GM10266 (cell line): ENCODE measurements around the gene ZDHHC19.

Experiments used
- DNase-seq: peaks from one replicate; pipeline ENCODE4 v3.0.0; 2012; ENCODE audit errors: extremely low spot score
- TF ChIP-seq, protein P1 (sequence below): IDR thresholded peaks from 2 replicates; pipeline ENCODE4 v1.5.1; 2012; ENCODE audit warnings: mild to moderate bottlenecking, low read depth; ENCODE audit not compliant: control insufficient read depth, insufficient read depth; ENCODE audit errors: missing control alignments

Gene ZDHHC19

GRCh38 chr3:196180346-196180745, 30.9 kb downstream of the ZDHHC19 start:
- TF ChIP-seq, protein P1, sequence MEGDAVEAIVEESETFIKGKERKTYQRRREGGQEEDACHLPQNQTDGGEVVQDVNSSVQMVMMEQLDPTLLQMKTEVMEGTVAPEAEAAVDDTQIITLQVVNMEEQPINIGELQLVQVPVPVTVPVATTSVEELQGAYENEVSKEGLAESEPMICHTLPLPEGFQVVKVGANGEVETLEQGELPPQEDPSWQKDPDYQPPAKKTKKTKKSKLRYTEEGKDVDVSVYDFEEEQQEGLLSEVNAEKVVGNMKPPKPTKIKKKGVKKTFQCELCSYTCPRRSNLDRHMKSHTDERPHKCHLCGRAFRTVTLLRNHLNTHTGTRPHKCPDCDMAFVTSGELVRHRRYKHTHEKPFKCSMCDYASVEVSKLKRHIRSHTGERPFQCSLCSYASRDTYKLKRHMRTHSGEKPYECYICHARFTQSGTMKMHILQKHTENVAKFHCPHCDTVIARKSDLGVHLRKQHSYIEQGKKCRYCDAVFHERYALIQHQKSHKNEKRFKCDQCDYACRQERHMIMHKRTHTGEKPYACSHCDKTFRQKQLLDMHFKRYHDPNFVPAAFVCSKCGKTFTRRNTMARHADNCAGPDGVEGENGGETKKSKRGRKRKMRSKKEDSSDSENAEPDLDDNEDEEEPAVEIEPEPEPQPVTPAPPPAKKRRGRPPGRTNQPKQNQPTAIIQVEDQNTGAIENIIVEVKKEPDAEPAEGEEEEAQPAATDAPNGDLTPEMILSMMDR: no peak
- no peak for DNase-seq

GRCh38 chr3:196179380-196180308, 31.6 kb downstream of the ZDHHC19 start:
- TF ChIP-seq, protein P1: peak; percentile 69
- peak; percentile 90 for DNase-seq

DNA sequence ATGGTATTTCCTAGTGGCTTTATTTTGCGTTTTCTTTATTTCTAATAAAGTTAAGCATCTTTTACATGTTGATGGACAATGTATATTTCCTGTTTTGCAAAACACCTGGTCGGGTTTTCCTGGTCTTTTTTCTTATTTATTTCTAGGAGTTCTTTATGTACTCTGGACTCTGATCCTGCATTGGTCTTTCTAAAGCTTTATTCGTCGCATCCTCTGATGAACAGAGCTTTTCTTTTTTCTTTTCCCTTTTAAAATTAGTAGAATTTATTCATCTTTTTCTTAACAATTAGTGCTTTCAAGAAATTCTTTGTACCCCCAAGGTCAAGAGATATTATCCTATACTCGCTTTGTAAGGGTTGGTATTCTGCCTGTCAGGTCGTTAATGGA, 32.2 kb downstream of the ZDHHC19 start:
- DNase-seq: no peak

DNA sequence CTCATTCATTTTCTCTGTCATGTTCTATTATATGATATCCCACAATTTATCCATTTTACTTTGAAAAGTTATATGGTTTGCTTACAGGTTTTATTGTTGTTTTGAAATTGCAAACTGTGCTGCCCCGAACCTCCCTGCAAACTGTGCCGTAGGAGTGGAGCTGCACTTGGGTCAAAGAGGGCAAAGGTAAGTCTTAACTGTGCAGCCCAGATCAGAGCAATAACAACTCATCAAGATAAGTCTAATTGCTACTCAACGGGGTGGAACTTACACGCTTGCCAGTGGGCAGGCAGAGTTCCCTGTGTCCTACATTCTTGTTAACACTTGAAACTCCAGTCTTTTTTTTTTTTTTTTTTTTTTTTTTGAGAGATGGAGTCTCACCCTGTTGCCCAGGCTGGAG, 33.2 kb downstream of the ZDHHC19 start:
- TF ChIP-seq, protein P1: no peak
- DNase-seq: no peak

More for the DNA sequence above, 32.2 kb downstream of the ZDHHC19 start:
- TF ChIP-seq, protein P1: no peak

DNA sequence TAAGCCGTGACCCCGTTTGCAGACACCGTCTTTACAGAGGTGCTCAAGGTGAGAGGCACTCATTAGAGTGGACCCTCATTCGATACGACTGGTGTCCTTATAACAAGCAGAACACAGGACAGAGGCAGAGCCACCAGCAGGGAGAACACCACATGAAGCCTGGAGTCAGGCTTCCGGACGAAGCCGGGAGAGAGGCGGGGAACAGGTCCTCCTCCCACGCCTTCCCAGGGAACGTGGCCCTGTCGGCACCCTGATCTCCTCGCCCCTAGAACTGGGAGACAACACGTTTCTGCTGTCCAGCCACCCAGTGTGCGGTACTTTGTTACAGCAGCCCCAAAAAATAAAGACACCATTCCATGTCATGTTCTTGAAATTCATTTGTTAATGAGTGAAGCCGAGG, 33.6 kb downstream of the ZDHHC19 start:
- TF ChIP-seq, protein P1: no peak
- no peak for DNase-seq

GRCh38 chr3:196175722-196176121, 35.5 kb downstream of the ZDHHC19 start:
- no peak for DNase-seq
- TF ChIP-seq, protein P1: no peak

GRCh38 chr3:196175116-196175625, 36.0 kb downstream of the ZDHHC19 start:
- TF ChIP-seq, protein P1: no peak
- DNase-seq: no peak
